DOHH2 (cell line): ENCODE data around the gene CDK17.

ENCODE experiments used
- H3F3A ChIP-seq: fragments of 200-600 bp; sonication (generic), shearing (Covaris generic); 2 replicates; pipeline ENCODE4 v1.6.0; 2016; ENCODE audit warnings: antibody characterized with exemption, mild to moderate bottlenecking; ENCODE audit not compliant: control insufficient read depth, insufficient read depth
- H3K27ac ChIP-seq: fragments of 200-600 bp; sonication (generic); 2 replicates; pipeline ENCODE4 v1.5.1; 2014; ENCODE audit warnings: low read depth, mild to moderate bottlenecking, low read length, moderate library complexity
- H3K27me3 ChIP-seq: fragments of 200-600 bp; sonication (generic); 2 replicates; pipeline ENCODE4 v1.6.1; 2014; ENCODE audit warnings: mild to moderate bottlenecking, low read length, mixed read lengths; ENCODE audit not compliant: control insufficient read depth
- H3K36me3 ChIP-seq: fragments of 200-600 bp; sonication (generic); 2 replicates; pipeline ENCODE4 v1.6.1; 2014; ENCODE audit warnings: mild to moderate bottlenecking, low read length, moderate library complexity, mixed read lengths; ENCODE audit not compliant: control insufficient read depth
- H3K4me1 ChIP-seq: fragments of 200-600 bp; sonication (generic); 2 replicates; pipeline ENCODE4 v1.6.1; 2014; ENCODE audit warnings: mild to moderate bottlenecking, low read length, mixed read lengths; ENCODE audit not compliant: control insufficient read depth
- H3K4me2 ChIP-seq: fragments of 200-600 bp; sonication (generic); 2 replicates; pipeline ENCODE4 v1.6.0; 2014; ENCODE audit warnings: mild to moderate bottlenecking, low read length, moderate library complexity
- H3K4me3 ChIP-seq: fragments of 200-600 bp; sonication (generic); 2 replicates; pipeline ENCODE4 v1.5.1; 2014; ENCODE audit warnings: mild to moderate bottlenecking, low read length, mixed read lengths
- H3K79me2 ChIP-seq: fragments of 200-600 bp; sonication (generic); 2 replicates; pipeline ENCODE4 v1.6.1; 2014; ENCODE audit warnings: mild to moderate bottlenecking, low read length, mixed read lengths; ENCODE audit not compliant: control insufficient read depth
- H3K9me2 ChIP-seq: fragments of 200-600 bp; sonication (generic); replicated peaks from 2 replicates; pipeline ENCODE4 v1.6.1; 2014; ENCODE audit warnings: mild to moderate bottlenecking, low read length, mixed read lengths; ENCODE audit not compliant: control insufficient read depth
- H3K9me3 ChIP-seq: fragments of 200-600 bp; sonication (generic); 2 replicates; pipeline ENCODE4 v1.6.1; 2014; ENCODE audit warnings: antibody characterized with exemption, low read length, mixed read lengths; ENCODE audit not compliant: control insufficient read depth, insufficient read depth
- H4K20me1 ChIP-seq: fragments of 200-600 bp; sonication (generic); 2 replicates; pipeline ENCODE4 v1.6.0; 2014; ENCODE audit warnings: low read depth, mild to moderate bottlenecking, antibody characterized with exemption, low read length, moderate library complexity; ENCODE audit not compliant: control insufficient read depth, insufficient read depth
- EZH2phosphoT487 ChIP-seq: fragments of 200-600 bp; sonication (generic); IDR thresholded peaks from 2 replicates; pipeline ENCODE4 v1.6.1; 2017; ENCODE audit warnings: borderline replicate concordance, mild to moderate bottlenecking, antibody characterized with exemption, low read length, moderate library complexity, mixed read lengths
- TF ChIP-seq, protein P1 (sequence below): fragments of 200-600 bp; sonication (generic); IDR thresholded peaks from one replicate; pipeline ENCODE4 v1.5.1; 2014; ENCODE audit warnings: antibody characterized with exemption, mild to moderate bottlenecking, low read depth, low read length; ENCODE audit not compliant: poor library complexity, severe bottlenecking

The CDK17 gene

DNA sequence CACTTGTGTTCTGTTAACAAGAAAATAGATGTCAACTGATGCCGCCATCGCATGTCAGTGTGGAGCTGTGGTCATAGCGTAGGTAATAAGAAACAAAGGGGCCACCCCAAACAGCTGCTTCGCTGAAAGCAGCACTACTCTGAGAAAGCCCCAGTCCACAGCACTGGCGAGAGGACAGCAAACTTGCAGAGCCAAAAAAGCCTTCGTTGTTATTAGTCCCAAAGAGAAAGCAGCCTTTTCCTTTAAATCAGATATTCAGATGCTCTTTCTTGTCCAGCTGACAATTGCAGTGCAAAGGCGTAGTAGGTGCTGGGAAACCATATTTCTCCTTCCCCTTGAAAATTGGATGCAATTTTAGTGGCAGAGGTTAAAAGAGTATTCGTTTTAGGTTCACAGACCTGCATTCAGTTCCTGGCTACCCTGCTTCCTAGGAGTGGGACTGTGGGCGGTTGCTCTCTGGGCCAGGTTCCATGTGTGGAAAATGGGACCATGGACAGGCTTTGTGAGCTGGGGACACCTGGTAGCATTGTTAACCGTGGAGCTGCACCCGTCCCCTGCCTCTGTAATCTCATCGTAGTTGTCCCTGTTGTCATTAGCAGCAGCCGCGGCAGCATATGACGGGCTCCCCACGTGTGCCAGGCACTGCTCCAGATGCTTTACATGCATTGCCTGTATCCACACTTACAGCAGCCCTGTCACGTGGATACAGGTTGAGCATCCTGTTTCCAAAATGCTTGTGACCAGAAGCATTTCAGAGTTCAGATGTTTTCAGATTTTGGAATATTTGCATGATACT lies 151.9 kb downstream of the CDK17 start:
- Histone ChIP-seq H3K4me3 (no peak overlapping the region), H3K27ac (no peak overlapping the region), H3K27me3 (no peaks in the 10 kb centered on the region), H4K20me1 (peaks cover 2% of the 10 kb centered on the region; the same call in 1 of the 2 replicates), H3K4me1 (no peaks in the 10 kb centered on the region), H3K36me3 (peaks cover 22% of the 10 kb centered on the region; the same call in 1 of the 2 replicates), H3K9me3 (no peaks in the 10 kb centered on the region), H3K9me2 (no peaks in the 10 kb centered on the region), H3F3A (no peaks in the 10 kb centered on the region), H3K79me2 (no peaks in the 10 kb centered on the region), H3K4me2 (no peak overlapping the region)
- no peak for TF ChIP-seq EZH2phosphoT487
- TF ChIP-seq, protein P1, sequence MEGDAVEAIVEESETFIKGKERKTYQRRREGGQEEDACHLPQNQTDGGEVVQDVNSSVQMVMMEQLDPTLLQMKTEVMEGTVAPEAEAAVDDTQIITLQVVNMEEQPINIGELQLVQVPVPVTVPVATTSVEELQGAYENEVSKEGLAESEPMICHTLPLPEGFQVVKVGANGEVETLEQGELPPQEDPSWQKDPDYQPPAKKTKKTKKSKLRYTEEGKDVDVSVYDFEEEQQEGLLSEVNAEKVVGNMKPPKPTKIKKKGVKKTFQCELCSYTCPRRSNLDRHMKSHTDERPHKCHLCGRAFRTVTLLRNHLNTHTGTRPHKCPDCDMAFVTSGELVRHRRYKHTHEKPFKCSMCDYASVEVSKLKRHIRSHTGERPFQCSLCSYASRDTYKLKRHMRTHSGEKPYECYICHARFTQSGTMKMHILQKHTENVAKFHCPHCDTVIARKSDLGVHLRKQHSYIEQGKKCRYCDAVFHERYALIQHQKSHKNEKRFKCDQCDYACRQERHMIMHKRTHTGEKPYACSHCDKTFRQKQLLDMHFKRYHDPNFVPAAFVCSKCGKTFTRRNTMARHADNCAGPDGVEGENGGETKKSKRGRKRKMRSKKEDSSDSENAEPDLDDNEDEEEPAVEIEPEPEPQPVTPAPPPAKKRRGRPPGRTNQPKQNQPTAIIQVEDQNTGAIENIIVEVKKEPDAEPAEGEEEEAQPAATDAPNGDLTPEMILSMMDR: no peak

DNA sequence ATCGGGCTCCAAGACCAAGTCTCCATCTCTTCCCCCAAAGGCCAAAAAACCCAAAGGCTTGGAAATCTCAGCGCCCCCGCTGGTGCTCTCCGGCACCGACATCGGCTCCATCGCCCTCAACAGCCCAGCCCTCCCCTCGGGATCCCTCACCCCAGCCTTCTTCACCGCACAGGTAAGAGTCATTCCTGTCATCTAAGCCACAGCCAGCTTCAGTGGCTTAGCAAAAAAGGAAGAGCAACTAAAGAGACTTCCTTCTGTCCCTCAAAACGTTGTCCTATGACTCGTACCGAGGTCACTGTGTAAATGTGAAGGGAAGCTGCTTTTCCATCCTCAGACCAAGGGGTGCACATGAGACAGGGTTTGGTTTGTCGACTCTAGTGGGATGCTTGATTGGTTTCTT lies 152.7 kb downstream of the CDK17 start:
- H3K27me3 ChIP-seq: no peaks in the 10 kb centered on the region
- H4K20me1 ChIP-seq: peaks cover 2% of the 10 kb centered on the region; the same call in 1 of the 2 replicates
- TF ChIP-seq, protein P1: no peak
- TF ChIP-seq EZH2phosphoT487: no peak
- H3F3A ChIP-seq: no peaks in the 10 kb centered on the region
- no peak overlapping the region for H3K4me3 ChIP-seq
- H3K4me1 ChIP-seq: no peaks in the 10 kb centered on the region
- H3K79me2 ChIP-seq: no peaks in the 10 kb centered on the region
- peaks cover 22% of the 10 kb centered on the region; the same call in 1 of the 2 replicates for H3K36me3 ChIP-seq
- no peak overlapping the region for H3K4me2 ChIP-seq
- no peaks in the 10 kb centered on the region for H3K9me3 ChIP-seq
- H3K27ac ChIP-seq: no peak overlapping the region
- no peaks in the 10 kb centered on the region for H3K9me2 ChIP-seq

DNA sequence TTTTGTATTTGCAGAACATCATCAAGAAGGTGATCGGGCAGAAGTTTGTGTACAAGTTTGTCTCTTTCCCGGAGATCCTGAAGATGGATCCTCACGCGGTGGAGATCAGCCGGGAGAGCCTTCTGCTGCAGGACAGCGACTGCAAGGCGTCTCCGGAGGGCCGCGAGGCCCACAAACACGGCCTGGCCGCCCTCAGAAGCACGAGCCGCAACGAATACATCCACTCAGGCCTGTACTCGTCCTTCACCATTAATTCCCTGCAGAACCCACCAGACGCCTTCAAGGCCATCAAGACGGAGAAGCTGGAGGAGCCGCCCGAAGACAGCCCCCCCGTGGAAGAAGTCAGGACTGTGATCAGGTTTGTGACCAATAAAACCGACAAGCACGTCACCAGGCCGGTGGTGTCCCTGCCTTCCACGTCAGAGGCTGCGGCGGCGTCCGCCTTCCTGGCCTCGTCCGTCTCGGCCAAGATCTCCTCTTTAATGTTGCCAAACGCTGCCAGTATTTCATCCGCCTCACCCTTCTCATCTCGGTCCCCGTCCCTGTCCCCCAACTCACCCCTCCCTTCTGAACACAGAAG lies 153.2 kb downstream of the CDK17 start:
- TF ChIP-seq EZH2phosphoT487: no peak
- TF ChIP-seq, protein P1: no peak
- Histone ChIP-seq H3K4me3 (no peak overlapping the region), H4K20me1 (peaks cover 2% of the 10 kb centered on the region; the same call in 1 of the 2 replicates), H3K9me2 (no peaks in the 10 kb centered on the region), H3K9me3 (no peaks in the 10 kb centered on the region), H3K79me2 (no peaks in the 10 kb centered on the region), H3K27me3 (no peaks in the 10 kb centered on the region), H3F3A (no peaks in the 10 kb centered on the region), H3K27ac (no peak overlapping the region), H3K36me3 (peaks cover 22% of the 10 kb centered on the region; the same call in 1 of the 2 replicates), H3K4me1 (no peaks in the 10 kb centered on the region), H3K4me2 (no peak overlapping the region)
